GM21423 (cell line): ENCODE data around the gene TBL1X.

ENCODE experiments used
- ATAC-seq: cut with Tn5 transposase; IDR thresholded peaks from one replicate; pipeline ENCODE4 v1.9.1; 2021; ENCODE audit warnings: mild to moderate bottlenecking, moderate library complexity; ENCODE audit not compliant: unreplicated experiment

TBL1X gene

GRCh38 chrX:9693307-9694001 is 228.6 kb downstream of the TBL1X start:
- no peak for ATAC-seq

DNA sequence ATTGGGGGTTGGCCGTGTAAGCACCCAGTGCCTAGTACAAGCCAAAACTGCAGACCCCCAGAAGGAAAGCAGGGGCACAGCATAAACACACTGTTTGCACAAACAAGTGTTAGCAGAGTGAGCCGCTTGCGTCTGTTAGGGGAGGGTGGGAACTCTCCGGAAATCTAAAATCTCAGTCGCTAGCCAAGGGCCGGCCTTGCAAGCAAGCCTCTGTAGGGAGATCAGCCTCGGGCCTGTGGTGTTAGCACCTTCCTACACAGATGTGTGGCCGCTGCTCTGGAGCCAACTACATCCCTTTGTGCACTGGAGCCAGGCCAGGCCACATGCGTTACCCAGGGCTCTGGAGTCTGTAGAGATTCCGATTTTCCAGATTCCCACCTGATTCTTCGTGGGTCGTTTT is 233.7 kb downstream of the TBL1X start:
- no peak for ATAC-seq

DNA sequence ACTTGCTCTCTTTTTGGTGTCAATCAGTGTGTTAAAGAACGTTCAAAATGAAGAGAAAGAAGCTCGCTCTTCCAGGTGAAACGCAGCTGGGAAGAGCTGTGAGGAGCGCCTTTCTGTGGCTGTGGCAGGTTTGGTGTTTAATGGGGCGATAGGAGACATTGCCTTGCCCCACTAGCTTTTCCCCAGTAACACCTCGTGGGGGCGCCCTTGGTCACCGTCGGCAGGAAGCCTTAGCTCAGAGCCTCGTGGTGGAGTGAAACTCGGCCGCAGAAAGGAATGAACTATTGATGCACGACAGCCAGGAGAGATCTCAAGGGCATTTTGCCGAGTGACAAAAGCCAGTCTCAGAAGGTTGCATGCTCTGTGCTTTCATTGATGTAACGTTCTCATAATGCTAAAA is 235.7 kb downstream of the TBL1X start:
- ATAC-seq, result no peak

DNA sequence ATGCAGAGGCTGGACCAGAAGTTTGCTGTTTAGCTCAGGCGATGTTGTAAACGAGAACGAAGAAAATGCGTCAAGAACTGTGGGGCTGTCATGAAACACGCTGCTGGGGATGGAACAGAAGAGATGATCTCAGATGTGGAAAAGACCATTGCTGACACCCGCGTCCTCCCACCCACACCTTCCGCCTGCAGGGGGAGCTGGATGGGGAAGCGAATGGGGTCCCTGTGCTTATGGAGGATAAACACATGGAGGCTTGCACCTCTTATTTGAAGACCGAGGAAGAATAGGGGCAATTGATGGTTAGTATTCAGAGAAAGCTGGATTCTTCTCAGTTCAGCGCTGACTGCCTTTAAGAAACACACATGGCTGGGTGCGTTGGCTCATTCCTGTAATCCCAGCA is 236.9 kb downstream of the TBL1X start:
- ATAC-seq, result no peak

DNA sequence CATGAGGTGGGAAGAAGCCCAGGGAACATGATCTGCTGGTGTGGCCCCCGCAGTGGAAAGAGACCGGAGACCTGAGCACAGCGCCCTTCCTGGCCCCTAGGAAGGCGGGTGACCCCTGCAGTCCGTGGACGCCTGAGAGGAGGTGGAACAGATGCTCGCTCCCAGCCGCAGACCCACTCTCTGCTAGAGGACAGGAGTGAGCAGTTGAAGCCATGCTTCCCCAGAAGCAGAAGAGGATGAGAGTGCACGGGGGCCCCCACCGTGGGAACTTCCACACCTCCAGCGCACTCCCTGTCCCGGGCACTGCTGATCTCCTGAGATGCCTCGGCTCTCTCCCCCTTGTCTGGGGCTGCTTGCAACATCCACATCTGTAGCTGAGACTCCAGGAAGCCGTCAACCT is 238.5 kb downstream of the TBL1X start:
- no peak for ATAC-seq

- ATAC-seq, result no peak
Observed at GRCh38 chrX:9704876-9705465, 240.1 kb downstream of the TBL1X start.

DNA sequence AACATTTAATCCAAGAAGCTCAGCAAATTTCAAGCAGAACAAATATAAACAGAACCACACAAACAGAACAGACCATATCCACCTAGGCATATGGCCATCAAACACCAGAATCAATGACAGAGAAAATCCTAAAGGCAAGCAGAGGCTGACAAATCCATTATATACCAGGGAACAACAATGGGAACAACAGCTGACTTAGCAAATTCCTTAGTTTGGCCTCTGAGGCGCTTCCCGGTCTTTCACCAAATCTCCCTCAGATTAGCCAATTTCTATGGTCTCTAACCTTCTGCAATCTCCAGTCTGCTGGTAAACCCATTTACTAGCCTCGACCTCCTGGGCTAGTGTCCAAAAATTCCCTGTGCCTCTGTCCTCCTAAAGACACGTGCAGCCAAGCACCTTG is 241.6 kb downstream of the TBL1X start:
- no peak for ATAC-seq

- ATAC-seq, result no peak
Observed at GRCh38 chrX:9707306-9708033, 242.6 kb downstream of the TBL1X start.

DNA sequence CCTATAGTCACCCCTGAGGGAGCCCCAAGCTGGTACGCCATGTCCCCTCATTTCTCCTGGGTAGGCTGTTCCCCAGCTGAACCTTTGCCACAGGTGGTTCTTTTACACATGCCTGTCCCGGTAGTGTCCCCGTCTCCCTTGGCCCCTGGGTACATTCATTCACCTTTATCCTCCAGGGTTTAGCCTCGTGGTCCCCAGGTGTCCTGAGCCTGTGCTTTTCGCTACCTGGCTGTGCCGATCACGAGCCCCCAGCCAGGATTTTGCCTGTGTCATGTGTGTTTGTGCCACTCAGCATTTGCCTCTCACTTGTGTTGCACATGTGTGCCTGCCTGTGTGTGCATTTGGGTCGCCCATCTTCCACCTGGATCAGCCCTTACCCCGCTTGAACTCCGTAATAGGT is 243.2 kb downstream of the TBL1X start:
- no peak for ATAC-seq

GRCh38 chrX:9708923-9709553 is 244.2 kb downstream of the TBL1X start:
- ATAC-seq, result peak; percentile 68

GRCh38 chrX:9710332-9710731 is 245.5 kb downstream of the TBL1X start:
- ATAC-seq, result no peak

- ATAC-seq, result no peak
Observed at GRCh38 chrX:9717376-9717775, 252.5 kb downstream of the TBL1X start.

DNA sequence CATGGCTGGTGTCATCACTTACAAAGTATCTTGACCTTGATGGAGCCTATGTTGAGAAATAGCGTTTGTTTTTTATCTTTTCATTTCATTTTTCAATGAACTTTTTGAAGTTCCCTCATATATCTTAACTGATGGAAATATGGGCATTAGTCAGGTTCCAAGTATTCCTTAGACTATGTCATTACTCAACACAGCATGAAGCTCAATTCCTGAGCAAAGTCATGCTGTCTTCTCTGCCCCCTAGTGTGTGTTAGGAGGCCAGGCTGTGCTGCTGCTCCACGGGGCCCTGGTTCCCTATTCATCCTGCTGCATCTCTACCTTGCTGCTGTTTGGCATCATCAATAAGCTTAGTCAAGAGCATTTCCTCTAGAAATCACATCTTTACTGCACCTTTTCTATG is 259.9 kb downstream of the TBL1X start:
- ATAC-seq, result no peak

DNA sequence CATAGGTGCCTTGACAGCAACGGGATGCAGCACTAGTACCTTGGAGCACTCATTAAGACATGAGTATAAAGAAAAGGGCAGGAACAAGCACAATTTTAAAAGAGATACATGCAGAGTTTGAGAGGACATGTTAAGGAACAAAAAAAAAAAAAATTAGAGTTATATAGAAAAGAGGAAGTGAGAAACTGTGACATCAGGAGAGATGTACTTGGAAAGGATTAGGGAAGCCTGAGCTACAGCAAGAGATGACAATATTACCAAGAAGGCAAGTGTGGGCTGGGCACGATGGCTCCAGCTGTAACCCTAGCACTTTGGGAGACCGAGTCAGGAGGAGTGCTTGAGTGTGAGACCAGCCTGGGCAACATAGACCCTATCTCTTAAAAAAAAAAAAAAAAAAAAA is 263.4 kb downstream of the TBL1X start:
- no peak for ATAC-seq

- no peak for ATAC-seq
Observed at GRCh38 chrX:9729171-9729885, 264.5 kb downstream of the TBL1X start.

DNA sequence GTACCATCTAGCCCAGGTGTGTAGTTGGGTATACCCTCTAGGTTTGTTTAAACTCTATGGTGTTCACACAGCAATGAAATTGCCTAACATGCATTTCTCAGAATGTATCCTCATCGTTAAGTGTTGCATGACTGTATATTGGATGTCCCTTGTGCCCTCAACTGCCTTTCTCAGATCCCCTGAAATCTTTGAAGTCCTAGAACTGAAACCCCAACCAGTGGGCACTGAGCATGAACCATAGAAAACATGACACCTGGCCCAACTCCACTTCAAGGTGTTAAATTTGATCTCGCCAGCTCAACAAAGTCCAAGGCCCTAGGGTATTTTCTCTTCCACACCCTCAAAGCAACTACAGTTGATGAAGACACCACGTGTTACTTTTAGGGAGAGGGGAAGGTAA is 265.2 kb downstream of the TBL1X start:
- no peak for ATAC-seq

- no peak for ATAC-seq
Observed at GRCh38 chrX:9730752-9731151, 265.9 kb downstream of the TBL1X start.

DNA sequence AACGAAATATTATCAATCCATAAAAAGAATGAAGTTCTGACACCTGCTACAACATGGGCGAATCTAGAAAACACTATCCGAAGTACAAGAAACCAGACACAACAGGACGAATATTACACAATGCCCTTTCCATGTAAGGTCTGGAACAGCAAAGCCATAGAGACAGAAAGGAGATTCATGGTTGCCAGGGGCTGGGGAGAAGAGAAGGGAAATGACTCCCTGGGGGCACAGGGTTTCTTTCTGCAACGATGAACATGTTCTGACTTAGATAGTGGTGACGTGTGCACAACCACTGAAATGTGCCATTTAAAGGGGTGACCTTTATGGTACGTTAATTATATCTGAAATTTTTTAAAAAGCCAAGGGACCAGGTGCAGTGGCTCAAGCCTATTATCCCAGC is 272.5 kb downstream of the TBL1X start:
- ATAC-seq, result no peak

- no peak for ATAC-seq
Observed at GRCh38 chrX:9738151-9738550, 273.3 kb downstream of the TBL1X start.

DNA sequence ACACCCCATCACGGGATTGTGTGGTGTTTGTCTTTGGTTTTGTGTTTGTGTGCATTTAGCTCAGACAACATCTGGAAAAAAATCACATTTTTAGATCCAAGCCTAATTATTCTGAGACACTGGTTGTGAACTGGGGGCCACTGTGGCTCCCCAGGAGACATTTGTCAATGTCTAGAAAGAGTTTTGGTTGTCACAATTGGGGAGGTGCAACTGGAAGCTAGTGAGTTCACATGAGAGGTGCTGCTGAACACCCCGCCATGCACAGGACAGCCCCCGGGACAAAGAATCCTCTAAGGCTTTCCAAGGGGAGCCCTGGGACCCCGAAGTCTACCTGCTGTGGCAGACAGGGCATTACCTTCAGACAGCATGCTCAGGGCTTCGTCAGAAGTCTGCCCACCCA is 274.3 kb downstream of the TBL1X start:
- no peak for ATAC-seq

GRCh38 chrX:9745417-9746115 is 280.7 kb downstream of the TBL1X start:
- no peak for ATAC-seq
